ENCODE measurements around the gene FBXO10.

- TF ChIP-seq CTCF (IDR thresholded peaks at IDR 0.05): no peak
- TF ChIP-seq POLR2A (IDR thresholded peaks at IDR 0.05): no peak
These were observed 35.8 kb upstream of the FBXO10 start for GRCh38 chr9:37611961-37612360.

Measured in testis (tissue), 2 donors.